ENCODE measurements around the gene CPD. TPM values are rescaled to one million over a fixed set of nuclear protein-coding genes. Genes with fewer than 3 reads are reported as not detected.
A peak's percentile ranks its signal among the peaks of the same experiment; 100 is the strongest.

Gene CPD
- total and polyA plus RNA-seq, 4 donors = 19.1 to 139 (median 58.8) TPM

DNA sequence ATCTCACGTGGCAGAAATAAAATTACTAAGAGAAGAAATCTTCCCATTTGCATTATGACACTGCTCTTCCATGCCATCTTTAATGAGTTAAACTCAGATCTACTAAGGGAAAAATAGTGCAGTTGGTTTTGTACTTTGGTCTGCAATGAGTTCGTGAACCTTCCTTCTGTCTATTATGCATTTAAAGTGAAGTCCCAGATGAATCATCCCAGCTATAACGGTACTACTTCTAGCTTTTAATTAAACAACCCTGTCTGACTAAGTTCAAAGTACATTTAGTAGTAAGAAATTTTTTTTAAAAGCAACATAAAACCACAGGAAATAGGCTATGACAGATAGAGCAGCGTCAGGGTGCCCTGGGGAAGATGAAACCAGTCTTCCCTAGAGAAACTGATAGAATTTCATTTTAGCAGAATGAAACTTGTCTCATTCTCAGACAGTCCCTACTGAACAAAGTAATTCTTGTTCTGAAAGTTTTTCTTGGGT is 46.6 kb upstream of the CPD start:
- TF ChIP-seq HNF4A (conservative IDR thresholded peaks at IDR 0.05) = peak; percentile 74 to 80
- TF ChIP-seq HNF4G (IDR thresholded peaks at IDR 0.05) = peak; percentile 44
- TF ChIP-seq RAD21 (IDR thresholded peaks at IDR 0.05) = peak in 1 of 2 donors; percentile 28
- no peak for TF ChIP-seq FOXA2 (IDR thresholded peaks at IDR 0.05)
- TF ChIP-seq SP1 (IDR thresholded peaks at IDR 0.05) = peak; percentile 54
- TF ChIP-seq MAX (IDR thresholded peaks at IDR 0.05) = no peak
- TF ChIP-seq, protein P1, sequence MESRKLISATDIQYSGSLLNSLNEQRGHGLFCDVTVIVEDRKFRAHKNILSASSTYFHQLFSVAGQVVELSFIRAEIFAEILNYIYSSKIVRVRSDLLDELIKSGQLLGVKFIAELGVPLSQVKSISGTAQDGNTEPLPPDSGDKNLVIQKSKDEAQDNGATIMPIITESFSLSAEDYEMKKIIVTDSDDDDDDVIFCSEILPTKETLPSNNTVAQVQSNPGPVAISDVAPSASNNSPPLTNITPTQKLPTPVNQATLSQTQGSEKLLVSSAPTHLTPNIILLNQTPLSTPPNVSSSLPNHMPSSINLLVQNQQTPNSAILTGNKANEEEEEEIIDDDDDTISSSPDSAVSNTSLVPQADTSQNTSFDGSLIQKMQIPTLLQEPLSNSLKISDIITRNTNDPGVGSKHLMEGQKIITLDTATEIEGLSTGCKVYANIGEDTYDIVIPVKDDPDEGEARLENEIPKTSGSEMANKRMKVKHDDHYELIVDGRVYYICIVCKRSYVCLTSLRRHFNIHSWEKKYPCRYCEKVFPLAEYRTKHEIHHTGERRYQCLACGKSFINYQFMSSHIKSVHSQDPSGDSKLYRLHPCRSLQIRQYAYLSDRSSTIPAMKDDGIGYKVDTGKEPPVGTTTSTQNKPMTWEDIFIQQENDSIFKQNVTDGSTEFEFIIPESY (IDR thresholded peaks at IDR 0.05) = peak; percentile 30
- peak; percentile 63 to 71 for TF ChIP-seq JUND (IDR thresholded peaks at IDR 0.05)
- peak; percentile 43 to 51 for TF ChIP-seq RXRA (IDR thresholded peaks at IDR 0.05)
- WGBS = 29% methylated on average over 4 of the region's 4 CpGs
- peaks cover 2 to 15% (median 10%) of the 10 kb centered on the region in 4 donors for H3K4me1 ChIP-seq (ENCODE audit: control insufficient read depth in 4 of 4, insufficient read depth in 4 of 4, low read length in 3 of 4)
- no peak overlapping the region for H3K4me3 ChIP-seq (ENCODE audit: low read depth in 1 of 3, low read length in 3 of 3)
- no peak overlapping the region for H3K9ac ChIP-seq (ENCODE audit: low read depth in 1 of 2, low read length in 2 of 2)
- no peaks in the 10 kb centered on the region for H3K9me3 ChIP-seq (ENCODE audit: control insufficient read depth in 4 of 4, low read length in 3 of 4)
- DNase-seq (ENCODE audit: low spot score) = no peak
- H3K27me3 ChIP-seq (ENCODE audit: control insufficient read depth in 4 of 4, insufficient read depth in 4 of 4, low read length in 3 of 4) = peaks cover 0 to 7% (median 3%) of the 10 kb centered on the region in 4 donors
- H3K27ac ChIP-seq (ENCODE audit: low read depth in 1 of 2, low read length in 2 of 2) = no peak overlapping the region
- H3K36me3 ChIP-seq (ENCODE audit: control insufficient read depth in 4 of 4, insufficient read depth in 3 of 4, low read depth in 1 of 4, low read length in 3 of 4) = no peaks in the 10 kb centered on the region

DNA sequence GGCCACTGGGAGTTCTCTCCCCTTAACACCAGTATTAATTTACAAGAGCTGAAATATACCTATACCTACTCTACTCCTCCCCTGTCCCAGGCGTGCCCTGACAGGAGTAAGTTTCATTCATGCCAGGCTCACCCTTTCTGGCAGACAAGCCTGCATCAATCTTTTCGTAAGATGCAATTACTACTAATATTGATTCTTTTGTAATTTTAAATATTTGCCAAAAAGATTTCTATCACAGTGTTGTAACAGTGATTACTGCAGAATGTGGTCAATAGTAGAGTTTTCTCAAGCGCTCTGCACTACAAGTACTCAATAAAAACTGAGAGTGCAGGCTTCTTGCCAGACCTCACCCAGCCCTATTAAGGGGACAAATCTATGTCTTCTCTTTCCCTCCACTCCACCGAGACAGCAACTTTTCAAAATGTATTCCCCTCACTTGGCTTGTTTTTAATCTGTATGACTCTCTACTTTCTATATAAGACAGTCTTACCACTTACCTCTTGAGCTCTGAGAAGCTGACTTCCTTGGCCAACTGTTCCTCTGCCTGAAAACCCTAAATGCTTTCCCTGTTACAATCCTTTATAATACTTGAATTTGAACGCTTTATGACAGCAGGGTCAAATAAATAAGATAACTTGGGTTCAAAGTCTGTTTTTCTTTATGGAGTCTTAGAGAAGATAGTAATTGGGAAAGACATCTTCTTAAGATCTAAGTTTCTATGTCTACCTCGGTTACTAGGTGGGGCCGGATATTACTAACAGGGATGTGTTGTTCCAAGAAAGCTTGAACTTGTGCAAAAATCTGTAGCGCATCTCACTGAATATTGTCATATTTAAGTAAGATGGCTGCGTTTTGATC is 45.0 kb upstream of the CPD start, which contains the start of gene TMIGD1:
Gene TMIGD1 (minus strand): TSS at position 555 of the 858 bp plus-strand sequence. CDS start 1,924 bp downstream, outside the sequence.
- Histone ChIP-seq H3K4me1 (ENCODE audit: control insufficient read depth in 4 of 4, insufficient read depth in 4 of 4, low read length in 3 of 4) (peaks cover 6 to 21% (median 17%) of the 10 kb centered on the region in 4 donors), H3K4me3 (ENCODE audit: low read depth in 1 of 3, low read length in 3 of 3) (no peak within 1 kb of the TSS), H3K36me3 (ENCODE audit: control insufficient read depth in 4 of 4, insufficient read depth in 3 of 4, low read depth in 1 of 4, low read length in 3 of 4) (no peaks in the 10 kb centered on the region), H3K27me3 (ENCODE audit: control insufficient read depth in 4 of 4, insufficient read depth in 4 of 4, low read length in 3 of 4) (peaks cover 0 to 7% (median 2%) of the 10 kb centered on the region in 4 donors), H3K9ac (ENCODE audit: low read depth in 1 of 2, low read length in 2 of 2) (no peak within 1 kb of the TSS), H3K9me3 (ENCODE audit: control insufficient read depth in 4 of 4, low read length in 3 of 4) (no peaks in the 10 kb centered on the region), H3K27ac (ENCODE audit: low read depth in 1 of 2, low read length in 2 of 2) (no peak within 1 kb of the TSS)
- DNase-seq (ENCODE audit: low spot score) = no peak
- WGBS = 61% methylated on average over 9 of the region's 9 CpGs
- peak; percentile 20 to 42 for TF ChIP-seq RAD21 (IDR thresholded peaks at IDR 0.05)
- TF ChIP-seq MAX (IDR thresholded peaks at IDR 0.05) = no peak
- TF ChIP-seq GABPA (IDR thresholded peaks at IDR 0.05 in 1 of 2, conservative IDR thresholded peaks at IDR 0.05 in 1 of 2) = no peak
- TF ChIP-seq NR2F2 (IDR thresholded peaks at IDR 0.05) = no peak
- TF ChIP-seq, protein P2, sequence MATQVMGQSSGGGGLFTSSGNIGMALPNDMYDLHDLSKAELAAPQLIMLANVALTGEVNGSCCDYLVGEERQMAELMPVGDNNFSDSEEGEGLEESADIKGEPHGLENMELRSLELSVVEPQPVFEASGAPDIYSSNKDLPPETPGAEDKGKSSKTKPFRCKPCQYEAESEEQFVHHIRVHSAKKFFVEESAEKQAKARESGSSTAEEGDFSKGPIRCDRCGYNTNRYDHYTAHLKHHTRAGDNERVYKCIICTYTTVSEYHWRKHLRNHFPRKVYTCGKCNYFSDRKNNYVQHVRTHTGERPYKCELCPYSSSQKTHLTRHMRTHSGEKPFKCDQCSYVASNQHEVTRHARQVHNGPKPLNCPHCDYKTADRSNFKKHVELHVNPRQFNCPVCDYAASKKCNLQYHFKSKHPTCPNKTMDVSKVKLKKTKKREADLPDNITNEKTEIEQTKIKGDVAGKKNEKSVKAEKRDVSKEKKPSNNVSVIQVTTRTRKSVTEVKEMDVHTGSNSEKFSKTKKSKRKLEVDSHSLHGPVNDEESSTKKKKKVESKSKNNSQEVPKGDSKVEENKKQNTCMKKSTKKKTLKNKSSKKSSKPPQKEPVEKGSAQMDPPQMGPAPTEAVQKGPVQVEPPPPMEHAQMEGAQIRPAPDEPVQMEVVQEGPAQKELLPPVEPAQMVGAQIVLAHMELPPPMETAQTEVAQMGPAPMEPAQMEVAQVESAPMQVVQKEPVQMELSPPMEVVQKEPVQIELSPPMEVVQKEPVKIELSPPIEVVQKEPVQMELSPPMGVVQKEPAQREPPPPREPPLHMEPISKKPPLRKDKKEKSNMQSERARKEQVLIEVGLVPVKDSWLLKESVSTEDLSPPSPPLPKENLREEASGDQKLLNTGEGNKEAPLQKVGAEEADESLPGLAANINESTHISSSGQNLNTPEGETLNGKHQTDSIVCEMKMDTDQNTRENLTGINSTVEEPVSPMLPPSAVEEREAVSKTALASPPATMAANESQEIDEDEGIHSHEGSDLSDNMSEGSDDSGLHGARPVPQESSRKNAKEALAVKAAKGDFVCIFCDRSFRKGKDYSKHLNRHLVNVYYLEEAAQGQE (IDR thresholded peaks at IDR 0.05) = no peak
- TF ChIP-seq FOXA2 (IDR thresholded peaks at IDR 0.05) = no peak
- TF ChIP-seq, protein P3, sequence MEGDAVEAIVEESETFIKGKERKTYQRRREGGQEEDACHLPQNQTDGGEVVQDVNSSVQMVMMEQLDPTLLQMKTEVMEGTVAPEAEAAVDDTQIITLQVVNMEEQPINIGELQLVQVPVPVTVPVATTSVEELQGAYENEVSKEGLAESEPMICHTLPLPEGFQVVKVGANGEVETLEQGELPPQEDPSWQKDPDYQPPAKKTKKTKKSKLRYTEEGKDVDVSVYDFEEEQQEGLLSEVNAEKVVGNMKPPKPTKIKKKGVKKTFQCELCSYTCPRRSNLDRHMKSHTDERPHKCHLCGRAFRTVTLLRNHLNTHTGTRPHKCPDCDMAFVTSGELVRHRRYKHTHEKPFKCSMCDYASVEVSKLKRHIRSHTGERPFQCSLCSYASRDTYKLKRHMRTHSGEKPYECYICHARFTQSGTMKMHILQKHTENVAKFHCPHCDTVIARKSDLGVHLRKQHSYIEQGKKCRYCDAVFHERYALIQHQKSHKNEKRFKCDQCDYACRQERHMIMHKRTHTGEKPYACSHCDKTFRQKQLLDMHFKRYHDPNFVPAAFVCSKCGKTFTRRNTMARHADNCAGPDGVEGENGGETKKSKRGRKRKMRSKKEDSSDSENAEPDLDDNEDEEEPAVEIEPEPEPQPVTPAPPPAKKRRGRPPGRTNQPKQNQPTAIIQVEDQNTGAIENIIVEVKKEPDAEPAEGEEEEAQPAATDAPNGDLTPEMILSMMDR (IDR thresholded peaks at IDR 0.05; ENCODE audit: low read depth, low read length, missing input control) = no peak
- TF ChIP-seq EGR1 (IDR thresholded peaks at IDR 0.05; ENCODE audit: low read depth in 2 of 2) = no peak
- peak; percentile 32 for TF ChIP-seq SP1 (IDR thresholded peaks at IDR 0.05)
- TF ChIP-seq YY1 (IDR thresholded peaks at IDR 0.05) = peak; percentile 22
- no peak for TF ChIP-seq TAF1 (conservative IDR thresholded peaks at IDR 0.05)
- TF ChIP-seq RXRA (IDR thresholded peaks at IDR 0.05) = peak; percentile 28 to 64
- TF ChIP-seq JUND (IDR thresholded peaks at IDR 0.05) = peak; percentile 10 to 57
- TF ChIP-seq HNF4A (conservative IDR thresholded peaks at IDR 0.05) = peak; percentile 60 to 68
- TF ChIP-seq, protein P4, sequence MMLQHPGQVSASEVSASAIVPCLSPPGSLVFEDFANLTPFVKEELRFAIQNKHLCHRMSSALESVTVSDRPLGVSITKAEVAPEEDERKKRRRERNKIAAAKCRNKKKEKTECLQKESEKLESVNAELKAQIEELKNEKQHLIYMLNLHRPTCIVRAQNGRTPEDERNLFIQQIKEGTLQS (IDR thresholded peaks at IDR 0.05) = no peak
- no peak for TF ChIP-seq FOXA1 (IDR thresholded peaks at IDR 0.05)
- TF ChIP-seq, protein P1 (IDR thresholded peaks at IDR 0.05) = peak; percentile 38
- no peak for TF ChIP-seq HNF4G (IDR thresholded peaks at IDR 0.05)
